Pericardium fibroblast (primary cell): ENCODE data around the gene G6PC1. TPM values are rescaled to one million over a fixed set of nuclear protein-coding genes. Genes with fewer than 3 reads are reported as not detected.

Experiments
- total RNA-seq: library from RNA; depleted of rRNA; stranded (reverse); fragments of >200 nt; gene quantifications from 2 replicates; pipeline ENCODE4 v1.2.3, GENCODE V29; 2015

G6PC1 gene
- not detected in 2 replicates for total RNA-seq

DNA sequence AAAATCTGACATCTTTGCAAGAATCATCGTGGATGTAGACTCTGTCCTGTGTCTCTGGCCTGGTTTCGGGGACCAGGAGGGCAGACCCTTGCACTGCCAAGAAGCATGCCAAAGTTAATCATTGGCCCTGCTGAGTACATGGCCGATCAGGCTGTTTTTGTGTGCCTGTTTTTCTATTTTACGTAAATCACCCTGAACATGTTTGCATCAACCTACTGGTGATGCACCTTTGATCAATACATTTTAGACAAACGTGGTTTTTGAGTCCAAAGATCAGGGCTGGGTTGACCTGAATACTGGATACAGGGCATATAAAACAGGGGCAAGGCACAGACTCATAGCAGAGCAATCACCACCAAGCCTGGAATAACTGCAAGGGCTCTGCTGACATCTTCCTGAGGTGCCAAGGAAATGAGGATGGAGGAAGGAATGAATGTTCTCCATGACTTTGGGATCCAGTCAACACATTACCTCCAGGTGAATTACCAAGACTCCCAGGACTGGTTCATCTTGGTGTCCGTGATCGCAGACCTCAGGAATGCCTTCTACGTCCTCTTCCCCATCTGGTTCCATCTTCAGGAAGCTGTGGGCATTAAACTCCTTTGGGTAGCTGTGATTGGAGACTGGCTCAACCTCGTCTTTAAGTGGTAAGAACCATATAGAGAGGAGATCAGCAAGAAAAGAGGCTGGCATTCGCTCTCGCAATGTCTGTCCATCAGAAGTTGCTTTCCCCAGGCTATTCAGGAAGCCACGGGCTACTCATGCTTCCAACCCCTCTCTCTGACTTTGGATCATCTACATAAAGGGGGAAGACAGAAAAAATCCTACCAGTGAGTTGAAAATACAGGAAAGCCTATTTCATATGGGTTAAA is at the start of gene G6PC1:
TSS of gene G6PC1 (plus strand) at position 340 of the 872 bp plus-strand sequence. CDS start at position 418, 78 bp downstream.

DNA sequence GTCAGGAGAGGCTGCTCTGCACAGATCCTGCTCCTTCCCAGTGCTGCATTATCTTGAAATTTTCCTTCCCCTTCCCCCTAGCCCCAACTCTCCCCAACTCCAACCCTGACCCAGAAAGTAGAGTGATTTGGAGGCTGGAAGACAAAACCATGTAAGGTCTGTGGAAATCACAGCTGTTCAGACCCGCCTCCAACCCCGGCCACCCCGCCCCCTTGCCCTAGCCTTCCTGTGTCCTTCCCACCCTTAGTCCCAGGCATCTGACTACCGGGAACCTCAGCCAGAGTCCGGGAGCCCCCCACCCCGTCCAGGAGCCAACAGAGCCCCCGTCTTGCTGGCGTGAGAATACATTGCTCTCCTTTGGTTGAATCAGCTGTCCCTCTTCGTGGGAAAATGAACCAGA is 49.6 kb upstream of the G6PC1 start, which contains the start of gene AOC3:
TSS of gene AOC3 (plus strand) at position 246 of the 400 bp plus-strand sequence. CDS start at position 391, 145 bp downstream.

Other genes with a start within 250 kb of the G6PC1 start
- 17.1 and 17.2 TPM in 2 replicates for gene TUBG2, start 241.5 kb upstream of the G6PC1 start, total RNA-seq
- gene PLEKHH3, start 223.8 kb upstream of the G6PC1 start, total RNA-seq: 40.7 and 42.5 TPM in 2 replicates
- gene CCR10, start 219.0 kb upstream of the G6PC1 start, total RNA-seq: 2.8 and 3.4 TPM in 2 replicates
- gene CNTNAP1, start 218.3 kb upstream of the G6PC1 start, total RNA-seq: 32.9 and 37.9 TPM in 2 replicates
- gene EZH1, start 155.8 kb upstream of the G6PC1 start, total RNA-seq: 11.3 TPM in 2 replicates
- 5.3 and 6.3 TPM in 2 replicates for gene RAMP2, start 139.6 kb upstream of the G6PC1 start, total RNA-seq
- 68.3 and 71.2 TPM in 2 replicates for gene VPS25, start 127.3 kb upstream of the G6PC1 start, total RNA-seq
- gene WNK4, start 120.2 kb upstream of the G6PC1 start, total RNA-seq: 2.0 and 3.9 TPM in 2 replicates
- 49.3 and 60.7 TPM in 2 replicates for gene COA3, start 102.1 kb upstream of the G6PC1 start, total RNA-seq
- not detected in 2 replicates for gene CNTD1, start 101.9 kb upstream of the G6PC1 start, total RNA-seq
- gene BECN1, start 76.5 kb upstream of the G6PC1 start, total RNA-seq: 64.2 and 73.5 TPM in 2 replicates
- 39.0 and 73.8 TPM in 2 replicates for gene PSME3, start 67.4 kb upstream of the G6PC1 start, total RNA-seq
- gene AOC2, start 56.2 kb upstream of the G6PC1 start, total RNA-seq: 0.12 and 0.17 TPM in 2 replicates
- 2.3 and 2.6 TPM in 2 replicates for gene AOC3, start 49.6 kb upstream of the G6PC1 start, total RNA-seq
- gene AARSD1, start 63.7 kb downstream of the G6PC1 start, total RNA-seq: 20.9 and 31.9 TPM in 2 replicates
- 0.12 TPM in 1 of 2 replicates, not detected in the other for gene PTGES3L, start 79.3 kb downstream of the G6PC1 start, total RNA-seq
- gene RUNDC1, start 79.8 kb downstream of the G6PC1 start, total RNA-seq: 7.7 and 11.3 TPM in 2 replicates
- 1,871 and 2,562 TPM in 2 replicates for gene RPL27, start 97.6 kb downstream of the G6PC1 start, total RNA-seq
- gene IFI35, start 106.0 kb downstream of the G6PC1 start, total RNA-seq: 28.4 and 55.8 TPM in 2 replicates
- 346 and 498 TPM in 2 replicates for gene VAT1, start 121.6 kb downstream of the G6PC1 start, total RNA-seq
- gene RND2, start 124.4 kb downstream of the G6PC1 start, total RNA-seq: 0.26 and 0.35 TPM in 2 replicates
- 1.2 and 8.7 TPM in 2 replicates for gene BRCA1, start 224.6 kb downstream of the G6PC1 start, total RNA-seq